T-helper 17 cell (primary cell): ENCODE results near the gene HPX. TPM values are rescaled to one million over a fixed set of nuclear protein-coding genes. Genes with fewer than 3 reads are reported as not detected.

Experiments used
- ATAC-seq: fragments of 150-1000 bp; cut with Tn5 transposase; 2 replicates; pipeline ENCODE4 v1.10.0; 2021; ENCODE audit warnings: mild to moderate bottlenecking, moderate library complexity
- DNase-seq, 3 donors: peaks; one replicate each; pipeline versions ENCODE4 v3.0.0 to v3.0.0-alpha.2; 2020 to 2021
- H3K9me3 ChIP-seq: one replicate; pipeline ENCODE4 v1.7.0; 2013; ENCODE audit warnings: low read length, mild to moderate bottlenecking; ENCODE audit not compliant: control insufficient read depth, poor library complexity, severe bottlenecking
- H3K27ac Mint-ChIP-seq: one replicate; pipeline ENCODE4 v1.8.0; 2022; ENCODE audit warnings: mild to moderate bottlenecking, moderate library complexity, mixed read lengths
- H3K27me3 Mint-ChIP-seq: one replicate; pipeline ENCODE4 v1.8.0; 2022; ENCODE audit warnings: mixed read lengths
- H3K36me3 Mint-ChIP-seq: one replicate; pipeline ENCODE4 v1.8.0; 2022; ENCODE audit warnings: low read depth, mixed read lengths
- H3K4me1 Mint-ChIP-seq: one replicate; pipeline ENCODE4 v1.8.0; 2022; ENCODE audit warnings: mild to moderate bottlenecking, mixed read lengths
- H3K4me3 Mint-ChIP-seq: one replicate; pipeline ENCODE4 v1.8.0; 2022; ENCODE audit warnings: mild to moderate bottlenecking, moderate library complexity, mixed read lengths
- total RNA-seq, 4 donors: library from RNA in 2 of 4; stranded (reverse) in 2 of 4; gene quantifications; one replicate each; pipeline ENCODE4 v1.2.3 and lab custom pipeline; 2022 to 2026

HPX gene
- total RNA-seq, 2 donors from 2014 or later: 0.47 to 0.86 TPM

DNA sequence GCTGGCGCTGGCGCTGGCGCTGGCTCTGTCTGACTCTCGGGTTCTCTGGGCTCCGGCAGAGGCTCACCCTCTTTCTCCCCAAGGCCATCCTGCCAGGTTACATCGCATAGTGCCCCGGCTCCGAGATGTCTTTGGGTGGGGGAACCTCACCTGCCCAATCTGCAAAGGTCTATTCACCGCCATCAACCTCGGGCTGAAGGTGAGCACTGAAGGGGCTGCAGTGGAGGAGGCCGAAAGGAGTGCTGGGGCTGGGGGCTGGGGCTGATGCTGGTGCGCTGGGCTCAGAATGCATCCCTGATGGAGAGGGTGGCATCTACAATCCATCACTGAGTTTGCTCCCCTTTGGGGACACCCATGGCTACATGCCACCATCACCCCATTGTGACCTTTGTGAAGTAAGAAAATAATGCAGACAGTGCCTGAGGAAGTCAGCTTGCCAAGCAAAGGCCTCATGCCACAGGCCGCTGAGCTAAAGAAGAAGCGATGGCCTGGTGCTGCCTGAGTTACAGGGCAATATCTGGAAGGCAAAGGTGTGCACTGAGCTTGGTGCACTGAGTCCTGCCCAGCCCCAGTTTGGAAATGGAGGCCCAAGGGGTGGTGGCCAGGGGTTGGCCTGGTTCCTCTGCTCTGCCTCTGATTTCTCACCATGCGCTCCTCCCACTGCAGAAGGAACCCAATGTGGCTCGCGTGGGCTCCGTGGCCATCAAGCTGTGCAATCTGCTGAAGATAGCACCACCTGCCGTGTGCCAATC is 49.9 kb downstream of the HPX start:
- ATAC-seq (no peak), DNase-seq (no peak)
- H3K4me3 Mint-ChIP-seq: peak overlapping the region; percentile 94
- H3K9me3 ChIP-seq: no peaks in the 10 kb centered on the region
- peaks cover 1% of the 10 kb centered on the region for H3K36me3 Mint-ChIP-seq
- no peaks in the 10 kb centered on the region for H3K27me3 Mint-ChIP-seq
- H3K4me1 Mint-ChIP-seq: peaks cover 32% of the 10 kb centered on the region
- H3K27ac Mint-ChIP-seq: peak overlapping the region; percentile 96

DNA sequence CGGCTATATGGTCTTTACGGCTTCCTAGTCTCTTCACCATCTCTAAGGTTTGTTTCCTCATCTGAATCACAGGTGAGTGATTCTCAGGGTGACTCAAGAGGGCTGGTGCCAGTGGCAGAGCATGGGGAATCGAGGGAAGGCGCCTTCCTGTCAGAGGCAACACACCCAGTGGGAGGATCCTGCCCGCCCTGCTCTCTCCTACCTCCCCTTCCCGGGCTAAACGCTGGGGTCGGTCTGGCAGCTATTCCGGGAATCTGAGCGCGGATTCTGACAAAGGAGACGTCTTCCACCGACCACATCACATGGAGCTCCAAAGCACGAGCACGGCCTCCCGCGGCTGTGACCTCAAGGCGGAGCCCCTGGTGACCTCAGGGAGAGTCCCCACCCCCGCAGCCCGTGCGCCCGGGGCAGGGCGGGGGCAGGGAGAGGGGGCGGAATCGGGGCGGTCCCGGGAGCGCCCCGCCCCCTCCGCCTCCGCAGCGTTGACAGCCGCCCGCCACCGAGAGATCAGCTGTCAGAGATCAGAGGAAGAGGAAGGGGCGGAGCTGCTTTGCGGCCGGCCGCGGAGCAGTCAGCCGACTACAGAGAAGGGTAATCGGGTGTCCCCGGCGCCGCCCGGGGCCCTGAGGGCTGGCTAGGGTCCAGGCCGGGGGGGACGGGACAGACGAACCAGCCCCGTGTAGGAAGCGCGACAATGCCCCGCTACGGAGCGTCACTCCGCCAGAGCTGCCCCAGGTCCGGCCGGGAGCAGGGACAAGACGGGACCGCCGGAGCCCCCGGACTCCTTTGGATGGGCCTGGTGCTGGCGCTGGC is 50.7 kb downstream of the HPX start, which contains the start of gene SMPD1:
Gene SMPD1 (plus strand): TSS at position 570 of the 813 bp plus-strand sequence. CDS start 125 bp downstream, at position 695.
- H3K4me1 Mint-ChIP-seq: peaks cover 34% of the 10 kb centered on the region
- peak; percentile 93 for ATAC-seq

DNA sequence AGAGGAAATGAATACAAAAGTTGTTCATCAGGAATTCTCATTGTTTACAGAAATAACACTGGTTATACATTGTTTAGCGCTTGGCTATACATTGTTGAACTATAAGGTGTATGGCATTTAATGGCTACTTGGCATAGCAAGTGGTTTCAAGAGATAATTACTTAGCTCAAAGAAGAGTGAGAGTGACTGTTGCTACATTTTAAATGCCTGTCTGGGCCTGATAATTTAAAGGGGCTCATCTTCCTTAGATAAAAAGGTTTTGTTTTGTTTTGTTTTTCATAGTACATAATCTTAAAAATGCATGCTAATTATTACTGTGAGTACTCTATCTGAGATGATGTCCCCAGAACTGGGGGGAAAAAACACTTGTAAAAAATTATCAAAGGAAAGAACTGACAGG is 52.0 kb downstream of the HPX start:
- no peaks in the 10 kb centered on the region for H3K9me3 ChIP-seq
- no peak for ATAC-seq
- H3K27ac Mint-ChIP-seq: peak overlapping the region; percentile 96
- no peak overlapping the region for H3K4me3 Mint-ChIP-seq
- H3K36me3 Mint-ChIP-seq: no peaks in the 10 kb centered on the region
- peaks cover 32% of the 10 kb centered on the region for H3K4me1 Mint-ChIP-seq
- DNase-seq: no peak
- H3K27me3 Mint-ChIP-seq: no peaks in the 10 kb centered on the region

More for the DNA sequence above, 50.7 kb downstream of the HPX start, which contains the start of gene SMPD1:
- H3K27ac Mint-ChIP-seq: peak within 1 kb of the TSS; percentile 96
- H3K27me3 Mint-ChIP-seq: no peaks in the 10 kb centered on the region
- peak; percentile 87 to 95 (median 94) for DNase-seq
- no peaks in the 10 kb centered on the region for H3K9me3 ChIP-seq
- H3K36me3 Mint-ChIP-seq: no peaks in the 10 kb centered on the region
- peak within 1 kb of the TSS; percentile 94 for H3K4me3 Mint-ChIP-seq

GRCh38 chr11:6387811-6388599 is 52.8 kb downstream of the HPX start:
- DNase-seq (no peak), ATAC-seq (no peak)
- Mint-ChIP-seq H3K4me1 (peaks cover 28% of the 10 kb centered on the region), H3K27ac (no peak overlapping the region), H3K4me3 (no peak overlapping the region), H3K27me3 (no peaks in the 10 kb centered on the region), H3K36me3 (no peaks in the 10 kb centered on the region)
- H3K9me3 ChIP-seq: no peaks in the 10 kb centered on the region

DNA sequence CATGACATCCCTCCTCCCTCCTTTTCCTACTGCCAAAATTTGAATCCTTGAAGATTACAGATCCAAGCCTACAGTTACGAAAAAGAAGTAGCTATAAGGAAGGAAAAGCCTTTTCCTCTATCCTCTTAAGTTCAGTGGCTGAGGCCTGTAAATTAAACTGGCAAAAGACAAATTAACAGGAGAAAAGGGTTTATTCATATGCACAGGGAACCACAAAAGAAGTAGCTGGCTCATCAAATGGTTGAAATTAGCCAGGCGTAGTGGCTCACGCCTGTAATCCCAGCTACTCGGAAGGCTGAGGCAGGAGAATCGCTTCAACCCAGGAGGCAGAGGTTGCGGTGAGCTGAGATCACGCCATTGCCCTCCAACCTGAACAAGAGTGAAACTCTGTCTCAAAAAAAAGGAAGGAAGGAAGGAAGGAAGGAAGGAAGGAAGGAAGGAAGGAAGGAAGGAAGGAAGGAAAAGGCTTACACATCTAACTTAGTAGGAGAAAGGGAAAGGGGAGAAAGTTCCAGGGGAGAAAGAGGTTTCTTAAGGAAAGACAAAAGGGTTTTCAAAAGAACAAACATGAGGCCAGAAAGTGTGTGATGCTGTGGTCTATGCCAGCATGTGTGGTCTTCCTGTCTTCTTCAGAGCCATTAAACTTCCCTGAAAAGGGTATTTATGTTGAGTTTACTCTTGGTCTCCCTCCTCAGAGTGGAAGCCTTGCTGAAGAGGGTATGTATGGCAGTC is 55.6 kb downstream of the HPX start:
- peaks cover 14% of the 10 kb centered on the region for H3K4me1 Mint-ChIP-seq
- ATAC-seq: no peak
- H3K27ac Mint-ChIP-seq: peak overlapping the region; percentile 81
- no peak for DNase-seq
- H3K27me3 Mint-ChIP-seq: no peaks in the 10 kb centered on the region
- H3K4me3 Mint-ChIP-seq: no peak overlapping the region
- H3K36me3 Mint-ChIP-seq: no peaks in the 10 kb centered on the region
- no peaks in the 10 kb centered on the region for H3K9me3 ChIP-seq

Other genes with a start within 250 kb of the HPX start
- gene OR52W1, start 241.8 kb downstream of the HPX start, total RNA-seq: not detected
- gene C11orf42, start 235.4 kb downstream of the HPX start, total RNA-seq: not detected
- gene FHIP1B, start 206.4 kb downstream of the HPX start, total RNA-seq: 10 to 100 TPM; 27.6 to 33.8 TPM
- gene CNGA4, start 201.9 kb downstream of the HPX start, total RNA-seq: under 1 TPM; 0.15 to 0.23 TPM
- not detected for gene CCKBR, start 181.1 kb downstream of the HPX start, total RNA-seq
- gene CAVIN3, start 120.5 kb downstream of the HPX start, total RNA-seq: not detected
- gene SMPD1, start 50.5 kb downstream of the HPX start, total RNA-seq: 10 to 100 TPM; 25.3 to 32.9 TPM
- 10 to 100 TPM; 60.0 to 63.3 TPM for gene APBB1, start 21.9 kb downstream of the HPX start, total RNA-seq
- 10 to 100 TPM; 14.2 to 21.4 TPM for gene TRIM3, start 33.0 kb upstream of the HPX start, total RNA-seq
- gene ARFIP2, start 40.3 kb upstream of the HPX start, total RNA-seq: 10 to 100 TPM; 53.3 to 58.6 TPM
- 10 to 100 TPM; 44.5 to 52.3 TPM for gene TIMM10B, start 40.5 kb upstream of the HPX start, total RNA-seq
- 10 to 100 TPM; 27.5 to 39.9 TPM for gene DNHD1, start 56.3 kb upstream of the HPX start, total RNA-seq
- 10 to 100 TPM; 18.5 to 26.7 TPM for gene RRP8, start 162.6 kb upstream of the HPX start, total RNA-seq
- gene ILK, start 162.8 kb upstream of the HPX start, total RNA-seq: 10 to 100 TPM; 70.2 to 70.6 TPM
- 100 to 1,000 TPM; 124 to 132 TPM for gene TAF10, start 171.2 kb upstream of the HPX start, total RNA-seq
- 10 to 100 TPM; 77.1 to 84.6 TPM for gene TPP1, start 178.4 kb upstream of the HPX start, total RNA-seq
- gene DCHS1, start 214.8 kb upstream of the HPX start, total RNA-seq: 1 to 10 TPM; 1.8 to 8.0 TPM
- 10 to 100 TPM; 10.9 TPM for gene MRPL17, start 242.4 kb upstream of the HPX start, total RNA-seq